Measurements from ENCODE around the gene ACTR6. TPM values are rescaled to one million over a fixed set of nuclear protein-coding genes. Genes with fewer than 3 reads are reported as not detected.

The ACTR6 gene
- total and polyA plus RNA-seq, 8 donors, result 18.4 to 42.8 (median 33.0) TPM

GRCh38 chr12:100156731-100157426 is 43.7 kb upstream of the ACTR6 start:
- no peak overlapping the region for H3K4me3 ChIP-seq
- H3K27me3 ChIP-seq, result no peaks in the 10 kb centered on the region
- no peaks in the 10 kb centered on the region for H3K4me1 ChIP-seq
- H3K27ac ChIP-seq, result no peak overlapping the region
- TF ChIP-seq CTCF (IDR thresholded peaks at IDR 0.05), result no peak
- ATAC-seq (no peak), DNase-seq (no peak)
- intact Hi-C loops (cut with DNase I), result no loop called here
- no peaks in the 10 kb centered on the region for H3K9me3 ChIP-seq
- no peaks in the 10 kb centered on the region for H3K36me3 ChIP-seq

- intact Hi-C loops (cut with DNase I), result no loop called here
- DNase-seq (peak in 1 of 4 donors; percentile 75), ATAC-seq (no peak)
- Histone ChIP-seq H3K27me3 (no peaks in the 10 kb centered on the region), H3K9me3 (no peaks in the 10 kb centered on the region), H3K27ac (no peak overlapping the region), H3K4me1 (no peaks in the 10 kb centered on the region), H3K36me3 (no peaks in the 10 kb centered on the region), H3K4me3 (no peak overlapping the region)
- no peak for TF ChIP-seq CTCF (IDR thresholded peaks at IDR 0.05)
Observed at GRCh38 chr12:100157427-100157821, 43.2 kb upstream of the ACTR6 start.

- Histone ChIP-seq H3K4me1 (peaks cover 0 to 1% of the 10 kb centered on the region in 2 donors), H3K9me3 (no peaks in the 10 kb centered on the region), H3K4me3 (no peak overlapping the region), H3K36me3 (no peaks in the 10 kb centered on the region), H3K27ac (no peak overlapping the region), H3K27me3 (no peaks in the 10 kb centered on the region)
- DNase-seq, result no peak
- intact Hi-C loops (cut with DNase I), result no loop called here
- ATAC-seq, result no peak
- TF ChIP-seq CTCF (IDR thresholded peaks at IDR 0.05), result no peak
Observed at GRCh38 chr12:100158535-100158934, 42.1 kb upstream of the ACTR6 start.

- H3K27me3 ChIP-seq, result no peaks in the 10 kb centered on the region
- H3K36me3 ChIP-seq, result no peaks in the 10 kb centered on the region
- TF ChIP-seq CTCF (IDR thresholded peaks at IDR 0.05), result no peak
- DNase-seq (no peak), ATAC-seq (no peak)
- intact Hi-C loops (cut with DNase I), result no loop called here
- peaks cover 3 to 10% of the 10 kb centered on the region in 2 donors for H3K4me1 ChIP-seq
- H3K27ac ChIP-seq, result no peak overlapping the region
- H3K9me3 ChIP-seq, result no peaks in the 10 kb centered on the region
- H3K4me3 ChIP-seq, result no peak overlapping the region
Observed at GRCh38 chr12:100159391-100160104, 41.1 kb upstream of the ACTR6 start.

- peak in 3 of 4 donors; percentile 48 to 93 (median 87) for DNase-seq
- intact Hi-C loops (cut with DNase I), result no loop called here
- H3K27ac ChIP-seq, result no peak overlapping the region
- H3K4me1 ChIP-seq, result peaks cover 3 to 10% of the 10 kb centered on the region in 2 donors
- TF ChIP-seq CTCF (IDR thresholded peaks at IDR 0.05), result peak; percentile 17 to 23
- H3K9me3 ChIP-seq, result no peaks in the 10 kb centered on the region
- H3K4me3 ChIP-seq, result peak overlapping the region in 1 of 2 donors; percentile 18
- H3K36me3 ChIP-seq, result no peaks in the 10 kb centered on the region
- H3K27me3 ChIP-seq, result no peaks in the 10 kb centered on the region
- peak; percentile 100 for ATAC-seq
Observed at GRCh38 chr12:100163416-100164152, 37.0 kb upstream of the ACTR6 start.

Data from left lung (tissue), 10 donors.